ENCODE results near the gene AKAP8. TPM values are rescaled to one million over a fixed set of nuclear protein-coding genes. Genes with fewer than 3 reads are reported as not detected.
"Not testable (repeated sequence)": the region's sequence is repeated elsewhere in the genome, so short reads cannot be mapped to it uniquely, and the experiment has no call there.

The AKAP8 gene
- 24.7 TPM for total RNA-seq

DNA sequence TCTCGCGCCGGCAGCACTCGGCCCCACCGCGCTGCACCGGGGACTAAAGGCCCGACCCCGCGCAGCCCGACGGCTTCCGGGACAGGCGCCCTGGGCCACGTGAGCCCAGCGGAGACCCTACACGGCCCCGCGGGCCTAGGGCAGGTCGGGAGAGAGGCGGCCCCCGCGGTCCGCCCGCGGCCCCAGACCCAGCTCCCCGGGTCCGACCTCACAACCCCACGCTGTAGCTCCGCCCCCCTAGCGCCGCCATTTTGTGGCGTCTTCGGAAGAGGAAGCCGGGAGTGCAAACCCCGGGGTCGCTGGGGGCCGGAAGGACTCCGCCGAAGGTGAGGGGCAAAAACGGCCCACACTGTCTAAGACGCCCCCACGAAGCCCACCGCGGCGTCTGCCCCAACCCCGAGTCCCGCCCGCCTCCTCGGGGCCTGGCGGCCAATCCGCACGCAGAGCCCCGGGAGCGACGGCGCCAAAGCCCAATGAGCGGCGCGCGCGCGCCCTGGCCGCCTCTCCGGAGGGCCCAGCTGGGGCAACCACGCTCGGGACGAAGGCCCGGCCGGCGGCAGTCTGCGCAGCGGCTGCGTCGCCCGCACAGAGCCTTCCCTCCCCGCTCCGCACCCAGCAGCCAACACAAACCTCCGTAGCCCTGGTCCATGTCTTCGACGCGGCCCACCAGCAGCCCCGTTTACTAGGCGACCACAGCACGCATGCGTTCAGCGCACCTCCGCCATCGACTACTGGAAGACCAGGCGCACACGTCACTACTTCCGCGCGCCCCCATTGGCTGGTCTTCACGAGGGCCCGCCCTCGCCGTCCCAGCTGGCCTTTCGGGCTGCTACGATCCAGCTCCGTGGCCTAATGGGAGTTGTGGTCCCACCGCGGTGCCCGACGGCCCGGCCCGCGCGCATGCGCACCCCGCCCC is at the start of gene AKAP8:
AKAP8 (minus strand) TSS at position 705 of the 916 bp plus-strand sequence; CDS start at position 649, 56 bp downstream.
- DNase-seq (ENCODE audit: low spot score) (peak; percentile 99), ATAC-seq (peak; percentile 86)

DNA sequence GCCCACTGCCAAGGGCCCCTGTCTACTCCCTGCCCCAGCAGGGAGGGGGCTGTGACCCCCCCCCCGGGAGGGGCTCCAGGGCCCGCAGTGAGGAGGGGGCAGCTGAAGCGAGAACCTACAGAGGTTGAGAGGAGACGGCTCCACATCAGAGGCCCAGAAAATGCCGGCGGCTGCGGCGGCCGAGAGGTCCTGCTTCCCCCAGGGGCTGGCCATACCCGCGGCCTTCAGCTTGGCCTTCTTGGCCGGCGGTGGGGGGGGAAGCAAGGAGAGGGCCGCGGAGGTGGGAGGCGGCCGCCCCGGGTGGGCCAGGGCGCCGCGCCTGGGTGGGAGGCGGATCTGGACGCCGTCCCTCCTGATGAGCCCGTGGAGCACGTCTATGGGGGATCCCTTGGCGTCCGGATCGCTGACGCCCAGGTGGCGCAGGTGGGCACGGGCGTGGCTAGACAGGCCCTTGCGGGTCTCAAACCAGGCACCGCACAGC is 48.4 kb upstream of the AKAP8 start:
- DNase-seq (ENCODE audit: low spot score) (no peak), ATAC-seq (no peak)

DNA sequence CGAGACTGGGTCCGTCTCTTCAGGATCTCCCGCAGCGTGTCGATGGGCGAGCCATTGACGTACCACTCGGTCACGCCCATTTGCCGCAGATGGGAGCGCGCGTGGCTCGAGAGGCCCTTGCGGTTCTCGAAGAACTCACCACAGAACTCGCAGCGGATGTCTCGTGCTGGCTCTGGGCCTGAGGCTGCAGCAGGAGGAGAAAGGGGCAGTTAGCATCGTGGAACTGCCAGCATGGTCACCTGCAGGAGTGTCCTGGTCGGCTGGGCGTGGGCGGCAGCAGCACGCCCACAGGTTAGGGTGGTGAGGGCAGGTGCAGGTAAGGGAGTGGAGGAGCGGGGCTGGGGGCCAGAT is 47.7 kb upstream of the AKAP8 start:
- ATAC-seq (no peak), DNase-seq (ENCODE audit: low spot score) (no peak)

- ATAC-seq (peak; percentile 61), DNase-seq (ENCODE audit: low spot score) (peak; percentile 84)
Measured at GRCh38 chr19:15426485-15427349, 47.1 kb upstream of the AKAP8 start.

DNA sequence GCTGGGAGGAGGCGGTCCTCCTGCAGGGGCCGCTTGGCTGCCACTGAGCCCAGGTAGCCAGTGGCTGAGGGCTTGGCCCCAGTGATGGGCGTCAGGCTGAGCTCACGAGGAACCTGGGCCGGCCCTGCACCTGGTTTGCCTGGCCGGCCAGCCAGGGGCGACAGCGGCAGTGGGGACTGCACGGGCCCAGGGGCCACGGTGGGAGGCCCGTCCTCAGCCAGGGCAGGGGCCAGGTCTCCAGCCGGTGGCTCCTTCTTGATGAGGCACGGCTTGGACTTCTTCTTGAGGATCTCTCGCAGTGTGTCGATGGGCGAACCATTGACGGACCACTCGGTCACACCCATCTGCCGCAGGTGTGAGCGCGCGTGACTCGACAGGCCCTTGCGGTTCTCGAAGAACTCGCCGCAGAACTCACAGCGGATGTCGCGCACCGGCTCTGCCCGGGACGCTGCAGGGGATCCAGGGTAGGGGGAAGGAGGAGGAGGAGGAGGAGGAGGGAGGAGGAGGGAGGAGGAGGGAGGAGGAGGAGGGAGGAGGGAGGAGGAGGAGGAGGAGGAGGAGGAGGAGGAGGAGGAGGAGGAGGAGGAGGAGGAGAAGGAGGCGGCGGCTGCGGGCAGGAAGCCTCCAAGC is 45.8 kb upstream of the AKAP8 start:
- ATAC-seq (no peak), DNase-seq (ENCODE audit: low spot score) (no peak)

- DNase-seq (ENCODE audit: low spot score), result no peak
- ATAC-seq, result no peak
Measured at GRCh38 chr19:15424692-15425272, 45.2 kb upstream of the AKAP8 start.

- DNase-seq (ENCODE audit: low spot score) (no peak), ATAC-seq (no peak)
Measured at GRCh38 chr19:15424121-15424520, 44.5 kb upstream of the AKAP8 start.

DNA sequence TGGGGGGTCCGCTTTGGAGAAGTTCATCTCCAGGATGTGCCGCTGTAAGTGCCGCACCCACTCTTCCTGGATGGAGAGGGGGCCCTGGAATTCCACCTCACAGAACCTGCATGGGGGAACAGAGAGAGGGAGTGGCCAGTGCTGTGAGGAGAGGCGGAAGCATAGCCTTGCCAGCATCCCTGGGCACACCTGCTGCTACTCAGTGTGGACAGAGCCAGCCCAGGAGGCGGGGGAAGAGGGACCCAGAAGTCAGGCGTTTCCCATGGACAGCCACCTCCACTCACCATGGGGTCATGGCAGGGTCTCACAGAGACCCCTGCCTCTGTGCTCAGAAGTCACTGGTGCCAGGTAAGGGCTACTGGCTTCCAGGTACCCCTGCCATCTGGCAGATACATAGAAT is 43.5 kb upstream of the AKAP8 start:
- ATAC-seq, result no peak
- no peak for DNase-seq (ENCODE audit: low spot score)

DNA sequence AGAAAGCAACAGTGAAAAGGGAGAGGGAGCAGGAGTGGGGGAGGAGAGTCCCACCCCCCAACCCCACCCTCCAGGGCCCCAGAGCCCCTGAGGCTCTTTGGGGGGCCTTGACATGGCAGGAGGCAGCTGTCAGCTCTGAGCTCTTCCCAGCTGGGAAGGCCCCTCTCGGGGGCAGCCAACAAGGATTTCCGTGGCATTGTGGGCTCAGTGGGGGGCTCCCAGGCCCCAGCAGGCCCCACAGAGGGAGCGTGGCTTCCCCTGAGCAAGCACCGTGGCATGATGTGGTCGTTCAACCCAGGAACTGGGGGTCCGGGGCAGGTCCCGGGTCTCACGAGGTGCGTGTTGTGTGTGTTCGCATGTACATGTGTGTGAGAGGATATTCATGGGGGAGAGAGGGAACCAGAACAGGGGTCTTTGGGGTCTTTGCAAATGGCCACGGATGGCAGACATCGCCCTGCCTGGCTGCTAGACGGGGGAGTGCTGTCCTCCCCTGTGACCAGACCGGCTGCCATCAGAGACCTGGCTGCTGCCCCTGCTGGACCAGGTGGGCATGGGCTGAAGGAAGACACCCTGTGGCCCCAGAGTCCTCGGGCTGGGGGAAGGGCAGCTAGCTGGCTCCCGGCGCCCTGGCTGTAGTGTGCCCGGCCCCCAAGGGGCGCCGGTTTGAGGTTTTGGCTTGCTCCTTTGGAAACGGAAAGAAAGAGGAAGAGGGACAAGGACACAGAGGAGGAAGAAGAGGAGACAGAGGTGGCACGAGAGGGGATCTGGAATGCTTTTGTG is 42.9 kb upstream of the AKAP8 start:
- ATAC-seq (no peak), DNase-seq (ENCODE audit: low spot score) (no peak)

DNA sequence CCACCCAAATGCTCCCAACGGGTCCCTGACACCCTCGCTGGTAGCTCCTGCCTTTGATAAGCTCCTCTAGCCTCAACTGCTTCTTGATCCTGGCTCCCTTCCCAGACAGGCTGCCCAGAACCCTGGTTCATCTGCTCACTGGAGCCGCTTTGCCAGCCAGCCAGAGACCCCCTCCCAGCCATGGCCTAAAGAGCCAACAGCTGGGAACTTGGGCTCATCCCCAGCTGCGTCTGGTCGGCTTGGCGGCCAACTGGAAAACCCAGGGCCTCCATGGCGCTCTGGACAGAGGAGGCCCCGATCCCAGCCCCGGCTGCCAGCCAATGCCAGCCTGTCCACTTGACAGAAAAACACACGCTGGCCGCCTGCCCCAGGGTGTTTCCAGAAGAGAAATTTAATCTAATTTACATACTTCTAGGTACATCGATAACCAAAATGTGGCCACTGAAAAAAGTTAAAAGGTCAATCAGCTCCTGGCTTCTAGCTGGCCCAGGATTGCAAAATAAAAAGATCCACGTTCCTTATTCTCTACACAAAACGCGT is 42.2 kb upstream of the AKAP8 start:
- DNase-seq (ENCODE audit: low spot score) (peak; percentile 93), ATAC-seq (peak; percentile 47)

GRCh38 chr19:15421136-15421695 is 41.6 kb upstream of the AKAP8 start:
- no peak for ATAC-seq
- DNase-seq (ENCODE audit: low spot score), result no peak

DNA sequence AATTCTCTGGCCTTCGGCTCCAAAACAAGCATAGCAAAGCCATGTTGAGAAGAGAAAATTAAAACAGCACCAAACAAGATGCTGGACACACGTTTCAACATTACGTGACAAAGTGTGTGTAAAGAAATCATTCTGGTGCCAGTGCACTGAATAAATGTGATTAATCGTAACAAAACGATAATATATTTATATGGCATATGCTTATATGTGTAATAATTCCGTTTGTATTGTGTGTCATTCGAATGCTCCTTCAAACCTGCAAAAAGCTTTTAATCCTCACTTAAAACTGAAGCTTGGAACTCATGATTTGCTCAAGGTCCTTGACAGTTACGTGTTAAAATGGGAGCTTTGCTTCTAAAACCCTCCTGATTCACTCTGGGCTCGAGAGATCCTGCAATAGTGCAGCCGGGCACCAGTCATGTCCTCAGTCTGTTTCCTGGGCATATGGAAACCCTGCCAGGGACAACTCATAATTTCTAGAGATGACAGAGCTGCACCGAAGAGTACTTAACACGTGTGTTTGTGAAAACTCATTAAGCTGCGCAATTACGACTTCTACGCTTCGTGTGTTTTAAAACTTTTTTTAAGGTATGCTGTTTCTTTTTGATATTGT is 39.9 kb upstream of the AKAP8 start:
- ATAC-seq (no peak), DNase-seq (ENCODE audit: low spot score) (no peak)

GRCh38 chr19:15418579-15419412 is 39.2 kb upstream of the AKAP8 start, which contains the start of gene AKAP8L:
Gene AKAP8L, minus strand, starts transcription at chr19:15418988. Its CDS starts 65 bp downstream, at chr19:15418923.
- DNase-seq (ENCODE audit: low spot score) (peak; percentile 99), ATAC-seq (peak; percentile 88)

- DNase-seq (ENCODE audit: low spot score), result no peak
- no peak for ATAC-seq
Measured at GRCh38 chr19:15418231-15418578, 38.6 kb upstream of the AKAP8 start.

- no peak for DNase-seq (ENCODE audit: low spot score)
Measured at GRCh38 chr19:15417699-15418098, 38.1 kb upstream of the AKAP8 start.

GRCh38 chr19:15412832-15413231 is 33.2 kb upstream of the AKAP8 start:
- no peak for DNase-seq (ENCODE audit: low spot score)
- ATAC-seq, result no peak

More at GRCh38 chr19:15417699-15418098, 38.1 kb upstream of the AKAP8 start:
- ATAC-seq, result no peak

GRCh38 chr19:15411351-15411750 is 31.8 kb upstream of the AKAP8 start:
- DNase-seq (ENCODE audit: low spot score), result not testable (repeated sequence)
- ATAC-seq, result peak; percentile 57

DNA sequence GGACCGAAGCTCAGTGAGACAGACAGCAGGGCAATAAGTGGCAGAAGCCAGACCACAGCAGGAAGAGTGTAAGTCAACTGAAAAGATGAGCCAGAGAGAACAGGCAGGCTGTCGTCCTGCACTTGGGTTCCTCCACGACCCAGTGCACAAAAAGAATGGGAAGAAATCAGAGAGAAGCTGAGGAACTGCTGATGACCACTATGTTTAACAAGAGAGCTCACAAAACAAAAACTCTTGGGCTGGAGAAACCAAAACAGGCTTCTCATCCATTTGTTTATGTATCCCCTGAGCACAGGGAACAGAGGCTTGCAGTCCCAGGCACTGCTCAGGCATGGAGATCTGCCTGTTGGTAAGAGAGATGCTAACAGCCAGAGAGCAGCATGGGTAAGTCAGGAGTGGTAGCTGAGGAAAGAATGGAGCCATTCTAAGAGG is 25.2 kb upstream of the AKAP8 start:
- ATAC-seq (no peak), DNase-seq (ENCODE audit: low spot score) (no peak)

All from left lobe of liver (tissue), 2 donors.